Measurements from ENCODE around the gene DHRSX.
"Not testable (repeated sequence)": the region's sequence is repeated elsewhere in the genome, so short reads cannot be mapped to it uniquely, and the experiment has no call there.

Gene DHRSX

DNA sequence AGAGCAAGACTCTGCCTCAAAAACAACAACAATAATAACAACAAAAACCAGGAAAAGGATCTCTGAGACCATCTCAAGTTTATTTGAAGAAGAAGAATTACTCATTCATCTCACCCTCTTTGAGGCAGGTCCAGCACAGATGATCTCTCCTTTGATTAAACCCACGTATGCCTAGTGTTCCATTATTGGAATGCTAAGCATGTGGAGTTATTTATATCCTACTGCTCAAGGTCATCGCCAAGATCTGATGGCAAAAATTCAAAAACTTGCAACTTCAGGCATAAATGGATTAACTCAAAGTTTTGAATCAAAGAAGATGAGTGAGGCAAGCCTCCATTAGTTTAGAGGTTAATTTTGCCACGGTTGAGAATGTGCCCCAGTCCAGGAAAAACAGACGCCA lies 184.2 kb downstream of the DHRSX start:
- Histone ChIP-seq H3K36me3 (ENCODE audit: low read depth) (no peaks in the 10 kb centered on the region), H3K27ac (ENCODE audit: poor library complexity, severe bottlenecking) (no peak overlapping the region), H3K9me3 (ENCODE audit: severe bottlenecking) (no peaks in the 10 kb centered on the region), H3K4me1 (ENCODE audit: insufficient read depth, poor library complexity, severe bottlenecking) (no peaks in the 10 kb centered on the region), H3K27me3 (ENCODE audit: insufficient read depth, poor library complexity, severe bottlenecking) (no peaks in the 10 kb centered on the region), H3K4me3 (ENCODE audit: severe bottlenecking) (no peak overlapping the region)
- TF ChIP-seq, protein P1, sequence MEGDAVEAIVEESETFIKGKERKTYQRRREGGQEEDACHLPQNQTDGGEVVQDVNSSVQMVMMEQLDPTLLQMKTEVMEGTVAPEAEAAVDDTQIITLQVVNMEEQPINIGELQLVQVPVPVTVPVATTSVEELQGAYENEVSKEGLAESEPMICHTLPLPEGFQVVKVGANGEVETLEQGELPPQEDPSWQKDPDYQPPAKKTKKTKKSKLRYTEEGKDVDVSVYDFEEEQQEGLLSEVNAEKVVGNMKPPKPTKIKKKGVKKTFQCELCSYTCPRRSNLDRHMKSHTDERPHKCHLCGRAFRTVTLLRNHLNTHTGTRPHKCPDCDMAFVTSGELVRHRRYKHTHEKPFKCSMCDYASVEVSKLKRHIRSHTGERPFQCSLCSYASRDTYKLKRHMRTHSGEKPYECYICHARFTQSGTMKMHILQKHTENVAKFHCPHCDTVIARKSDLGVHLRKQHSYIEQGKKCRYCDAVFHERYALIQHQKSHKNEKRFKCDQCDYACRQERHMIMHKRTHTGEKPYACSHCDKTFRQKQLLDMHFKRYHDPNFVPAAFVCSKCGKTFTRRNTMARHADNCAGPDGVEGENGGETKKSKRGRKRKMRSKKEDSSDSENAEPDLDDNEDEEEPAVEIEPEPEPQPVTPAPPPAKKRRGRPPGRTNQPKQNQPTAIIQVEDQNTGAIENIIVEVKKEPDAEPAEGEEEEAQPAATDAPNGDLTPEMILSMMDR (IDR thresholded peaks at IDR 0.05; ENCODE audit: poor library complexity, severe bottlenecking): no peak
- ATAC-seq (ENCODE audit: low read depth): no peak
- no peak for DNase-seq (ENCODE audit: low spot score)

DNA sequence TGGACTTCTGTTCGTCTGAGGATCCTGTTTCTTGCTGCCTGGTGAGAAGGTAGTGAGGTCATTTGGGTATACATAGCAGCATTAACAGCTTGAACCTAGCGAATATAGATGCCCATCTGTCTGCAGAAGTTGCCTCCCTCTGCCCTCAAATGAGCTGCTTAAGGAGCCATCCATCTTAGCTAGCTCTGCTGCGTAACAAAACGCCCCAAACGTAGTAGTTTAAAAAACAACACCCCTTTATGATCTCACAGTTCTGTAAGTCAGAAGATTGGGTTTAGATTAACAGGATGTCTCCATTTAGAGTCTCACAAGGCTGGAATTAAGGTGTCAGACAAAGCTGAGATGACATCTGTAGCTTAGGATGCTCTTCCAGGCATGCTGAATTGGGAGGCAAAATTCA lies 185.3 kb downstream of the DHRSX start:
- TF ChIP-seq, protein P1 (IDR thresholded peaks at IDR 0.05; ENCODE audit: poor library complexity, severe bottlenecking): no peak
- H3K9me3 ChIP-seq (ENCODE audit: severe bottlenecking): no peaks in the 10 kb centered on the region
- H3K27ac ChIP-seq (ENCODE audit: poor library complexity, severe bottlenecking): no peak overlapping the region
- no peaks in the 10 kb centered on the region for H3K27me3 ChIP-seq (ENCODE audit: insufficient read depth, poor library complexity, severe bottlenecking)
- no peak for DNase-seq (ENCODE audit: low spot score)
- H3K36me3 ChIP-seq (ENCODE audit: low read depth): no peaks in the 10 kb centered on the region
- no peak overlapping the region for H3K4me3 ChIP-seq (ENCODE audit: severe bottlenecking)
- ATAC-seq (ENCODE audit: low read depth): no peak
- no peaks in the 10 kb centered on the region for H3K4me1 ChIP-seq (ENCODE audit: insufficient read depth, poor library complexity, severe bottlenecking)

GRCh38 chrX:2314831-2315365 lies 185.9 kb downstream of the DHRSX start:
- no peaks in the 10 kb centered on the region for H3K4me1 ChIP-seq (ENCODE audit: insufficient read depth, poor library complexity, severe bottlenecking)
- H3K27ac ChIP-seq (ENCODE audit: poor library complexity, severe bottlenecking): no peak overlapping the region
- ATAC-seq (ENCODE audit: low read depth) (no peak), DNase-seq (ENCODE audit: low spot score) (no peak)
- TF ChIP-seq, protein P1 (IDR thresholded peaks at IDR 0.05; ENCODE audit: poor library complexity, severe bottlenecking): no peak
- no peaks in the 10 kb centered on the region for H3K9me3 ChIP-seq (ENCODE audit: severe bottlenecking)
- no peaks in the 10 kb centered on the region for H3K27me3 ChIP-seq (ENCODE audit: insufficient read depth, poor library complexity, severe bottlenecking)
- H3K4me3 ChIP-seq (ENCODE audit: severe bottlenecking): no peak overlapping the region
- H3K36me3 ChIP-seq (ENCODE audit: low read depth): no peaks in the 10 kb centered on the region

- Histone ChIP-seq H3K27ac (ENCODE audit: poor library complexity, severe bottlenecking) (no peak overlapping the region), H3K9me3 (ENCODE audit: severe bottlenecking) (no peaks in the 10 kb centered on the region), H3K4me3 (ENCODE audit: severe bottlenecking) (no peak overlapping the region), H3K36me3 (ENCODE audit: low read depth) (no peaks in the 10 kb centered on the region), H3K4me1 (ENCODE audit: insufficient read depth, poor library complexity, severe bottlenecking) (no peaks in the 10 kb centered on the region), H3K27me3 (ENCODE audit: insufficient read depth, poor library complexity, severe bottlenecking) (no peaks in the 10 kb centered on the region)
- ATAC-seq (ENCODE audit: low read depth) (no peak), DNase-seq (ENCODE audit: low spot score) (no peak)
- TF ChIP-seq, protein P1 (IDR thresholded peaks at IDR 0.05; ENCODE audit: poor library complexity, severe bottlenecking): no peak
Observed at GRCh38 chrX:2313864-2314640, 186.7 kb downstream of the DHRSX start.

DNA sequence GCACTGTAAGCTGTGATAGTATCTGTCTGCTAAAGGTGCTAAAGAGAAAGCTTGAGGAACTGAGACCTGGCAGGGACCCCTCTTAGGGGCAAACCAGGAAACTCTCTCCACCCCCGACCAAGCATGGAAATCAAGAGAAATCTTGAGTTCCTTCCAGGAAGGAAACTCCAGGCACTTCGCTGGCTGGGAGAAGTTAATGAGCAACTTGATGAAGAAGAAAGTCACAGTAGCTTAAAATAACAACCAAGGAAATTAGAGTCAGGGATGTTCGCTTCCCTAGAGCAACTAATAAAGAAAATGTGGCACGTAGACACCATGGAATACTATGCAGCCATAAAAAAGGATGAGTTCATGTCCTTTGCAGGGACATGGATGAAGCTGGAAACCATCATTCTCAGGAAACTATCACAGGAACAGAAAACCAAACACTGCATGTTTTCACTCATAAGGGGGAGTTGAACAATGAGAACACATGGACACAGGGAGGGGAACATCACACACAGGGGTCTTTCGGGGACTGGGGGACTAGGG lies 188.7 kb downstream of the DHRSX start:
- H3K27me3 ChIP-seq (ENCODE audit: insufficient read depth, poor library complexity, severe bottlenecking): not testable (repeated sequence)

More for the DNA sequence above, 188.7 kb downstream of the DHRSX start:
- H3K36me3 ChIP-seq (ENCODE audit: low read depth); H3K9me3 ChIP-seq (ENCODE audit: severe bottlenecking); H3K4me3 ChIP-seq (ENCODE audit: severe bottlenecking); H3K4me1 ChIP-seq (ENCODE audit: insufficient read depth, poor library complexity, severe bottlenecking); ATAC-seq (ENCODE audit: low read depth); DNase-seq (ENCODE audit: low spot score); H3K27ac ChIP-seq (ENCODE audit: poor library complexity, severe bottlenecking): not testable (repeated sequence)

All from RWPE2 (cell line).